Mucosa of rectum (tissue), 2 donors: Measurements from ENCODE around the gene FLNB.

ENCODE experiments used
- H3K27ac ChIP-seq, 2 donors: one replicate each; pipeline ENCODE4 v1.7.0; 2013; ENCODE audit warnings: inconsistent platforms in 2 of 2, low read depth in 2 of 2, low read length in 2 of 2
- H3K27me3 ChIP-seq, 2 donors: one replicate each; pipeline ENCODE4 v1.7.0; 2013; ENCODE audit warnings: low read length in 2 of 2; ENCODE audit not compliant: control insufficient read depth in 2 of 2, insufficient read depth in 2 of 2
- H3K36me3 ChIP-seq, 2 donors: one replicate each; pipeline ENCODE4 v1.7.0; 2013; ENCODE audit warnings: low read length in 2 of 2; ENCODE audit not compliant: control insufficient read depth in 2 of 2, insufficient read depth in 2 of 2
- H3K4me1 ChIP-seq, 2 donors: one replicate each; pipeline ENCODE4 v1.7.0; 2013; ENCODE audit warnings: low read length in 2 of 2, mild to moderate bottlenecking in 1 of 2; ENCODE audit not compliant: control insufficient read depth in 2 of 2, insufficient read depth in 2 of 2
- H3K4me3 ChIP-seq, 2 donors: one replicate each; pipeline ENCODE4 v1.7.0; 2013; ENCODE audit warnings: low read length in 2 of 2
- H3K9ac ChIP-seq, 2 donors: one replicate each; pipeline ENCODE4 v1.7.0; 2013; ENCODE audit warnings: low read length in 2 of 2, low read depth in 1 of 2, mild to moderate bottlenecking in 1 of 2
- H3K9me3 ChIP-seq, 2 donors: one replicate each; pipeline ENCODE4 v1.7.0; 2013; ENCODE audit warnings: low read length in 2 of 2; ENCODE audit not compliant: control insufficient read depth in 2 of 2
- donor health status: healthy.
- donor health status: Normal muscosa, but diverticular disease.

FLNB gene

DNA sequence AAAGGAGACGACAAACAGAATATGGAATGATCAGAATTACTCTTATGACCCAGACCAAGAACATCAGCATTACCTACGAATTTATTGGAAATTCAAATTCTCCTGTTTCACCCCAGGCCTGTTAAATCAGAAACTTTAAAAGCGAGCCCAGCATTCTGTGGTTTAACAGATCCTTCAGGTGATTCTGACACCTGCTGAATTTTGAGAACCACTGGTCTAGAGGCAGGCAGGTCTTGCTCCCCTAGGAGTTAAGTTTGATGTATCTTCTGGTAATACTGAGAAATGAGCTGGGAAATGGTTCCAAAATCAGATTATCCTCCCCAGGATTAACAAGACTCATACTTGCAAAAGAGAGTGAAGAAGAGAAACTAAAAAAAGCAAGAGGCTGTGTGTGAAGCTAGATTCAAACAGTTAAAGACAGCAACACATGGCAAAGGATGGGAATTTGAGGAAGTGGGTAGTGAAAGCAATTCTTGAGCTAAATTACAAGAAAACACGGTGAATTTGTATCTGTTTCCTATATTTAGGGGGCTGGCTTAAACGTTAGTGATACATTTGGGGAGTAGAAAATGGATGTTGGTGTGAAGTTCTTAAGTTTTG, 66.0 kb downstream of the FLNB start:
- peaks cover 7 to 14% of the 10 kb centered on the region in 2 donors for H3K4me1 ChIP-seq
- no peaks in the 10 kb centered on the region for H3K27me3 ChIP-seq
- peaks cover 24% of the 10 kb centered on the region in 2 donors for H3K36me3 ChIP-seq
- no peak overlapping the region for H3K4me3 ChIP-seq
- H3K9ac ChIP-seq: no peak overlapping the region
- no peak overlapping the region for H3K27ac ChIP-seq
- no peaks in the 10 kb centered on the region for H3K9me3 ChIP-seq

- Histone ChIP-seq H3K9me3 (no peaks in the 10 kb centered on the region), H3K9ac (no peak overlapping the region), H3K36me3 (peaks cover 30 to 31% of the 10 kb centered on the region in 2 donors), H3K4me3 (no peak overlapping the region), H3K4me1 (peaks cover 7 to 14% of the 10 kb centered on the region in 2 donors), H3K27ac (no peak overlapping the region), H3K27me3 (no peaks in the 10 kb centered on the region)
Observed at GRCh38 chr3:58074997-58075396, 66.8 kb downstream of the FLNB start.

DNA sequence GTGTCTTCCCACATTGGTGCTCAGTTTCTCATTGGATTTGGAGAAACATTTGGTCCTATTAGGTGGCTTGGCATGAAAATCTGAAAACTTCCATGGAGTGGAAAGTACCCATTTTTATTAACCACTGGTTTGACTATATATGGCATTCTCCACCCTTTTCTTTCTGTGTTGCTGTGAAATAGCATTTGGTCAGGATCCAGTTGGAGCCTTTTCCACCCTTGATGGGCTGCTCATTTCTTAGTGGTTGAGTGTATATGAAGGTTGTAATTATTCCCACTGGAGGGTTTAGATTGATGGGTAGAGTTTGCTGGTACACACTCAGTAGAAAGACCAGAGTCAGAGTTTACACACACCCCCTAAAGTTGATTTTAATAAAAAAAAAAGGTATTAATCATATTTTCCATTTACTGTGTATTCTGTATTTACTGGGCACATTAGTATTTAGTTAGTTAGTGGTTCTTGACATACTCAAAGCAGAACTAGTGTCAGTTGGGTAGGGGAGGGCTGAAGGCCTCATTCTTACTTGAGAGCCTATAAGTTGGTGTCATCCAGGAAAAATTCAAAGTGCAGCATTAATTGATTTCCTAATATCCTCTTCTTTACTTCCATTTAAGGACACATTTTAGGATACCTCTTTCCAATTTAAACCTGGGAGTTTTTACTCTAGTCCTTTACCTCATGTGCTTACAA, 69.5 kb downstream of the FLNB start:
- H3K4me1 ChIP-seq: peaks cover 3 to 8% of the 10 kb centered on the region in 2 donors

GRCh38 chr3:58078610-58079009, 70.4 kb downstream of the FLNB start:
- H3K4me1 ChIP-seq: peaks cover 0 to 5% of the 10 kb centered on the region in 2 donors
- no peak overlapping the region for H3K27ac ChIP-seq

More for the DNA sequence above, 69.5 kb downstream of the FLNB start:
- H3K36me3 ChIP-seq: peaks cover 46 to 47% of the 10 kb centered on the region in 2 donors
- no peaks in the 10 kb centered on the region for H3K27me3 ChIP-seq
- no peak overlapping the region for H3K27ac ChIP-seq
- no peak overlapping the region for H3K4me3 ChIP-seq
- H3K9me3 ChIP-seq: no peaks in the 10 kb centered on the region
- H3K9ac ChIP-seq: no peak overlapping the region

DNA sequence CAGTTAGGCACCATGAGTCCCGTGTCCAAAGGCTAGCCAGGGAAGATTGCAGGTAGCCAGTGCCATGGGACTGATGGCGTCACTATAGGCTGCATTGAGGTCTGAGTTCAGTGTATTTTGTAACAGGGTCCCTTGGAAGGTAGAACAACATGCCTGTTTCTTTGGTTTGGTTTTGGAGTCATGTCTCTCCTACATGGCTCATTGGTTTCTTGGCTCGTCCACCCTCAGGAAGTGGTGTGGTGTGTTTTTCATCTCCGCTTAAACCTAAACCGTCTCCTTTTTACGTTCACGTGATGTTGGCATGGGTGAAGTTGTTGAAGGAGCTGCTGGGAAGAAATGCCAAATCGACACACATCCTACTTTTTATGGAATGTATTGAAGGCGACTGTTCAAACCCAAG, 71.6 kb downstream of the FLNB start:
- H3K9me3 ChIP-seq: no peaks in the 10 kb centered on the region
- H3K4me3 ChIP-seq: no peak overlapping the region
- H3K4me1 ChIP-seq: peaks cover 0 to 2% of the 10 kb centered on the region in 2 donors
- H3K36me3 ChIP-seq: peaks cover 49 to 53% of the 10 kb centered on the region in 2 donors
- H3K27ac ChIP-seq: no peak overlapping the region
- no peak overlapping the region for H3K9ac ChIP-seq
- H3K27me3 ChIP-seq: no peaks in the 10 kb centered on the region

More at GRCh38 chr3:58078610-58079009, 70.4 kb downstream of the FLNB start:
- H3K27me3 ChIP-seq: no peaks in the 10 kb centered on the region
- no peak overlapping the region for H3K9ac ChIP-seq
- peaks cover 48 to 49% of the 10 kb centered on the region in 2 donors for H3K36me3 ChIP-seq
- no peaks in the 10 kb centered on the region for H3K9me3 ChIP-seq
- no peak overlapping the region for H3K4me3 ChIP-seq

DNA sequence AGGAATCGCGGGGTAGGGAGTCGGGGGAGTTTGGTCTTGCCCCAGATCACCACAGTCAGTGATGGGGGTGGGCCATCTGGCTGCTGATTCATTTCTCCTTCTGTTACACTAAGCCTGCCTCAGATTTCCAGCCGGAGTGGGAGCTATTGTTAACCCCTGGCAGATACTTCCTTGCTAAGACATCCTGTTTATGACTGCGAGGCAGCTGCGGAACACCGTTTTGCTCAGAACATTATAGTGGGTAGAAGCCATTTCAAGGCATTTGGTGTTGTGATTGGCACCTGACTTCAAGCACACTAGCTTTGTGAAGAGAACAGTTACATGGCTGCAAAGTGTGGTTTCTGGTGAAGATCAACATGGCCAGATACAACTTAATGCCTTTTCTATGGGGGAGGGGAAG, 73.8 kb downstream of the FLNB start:
- Histone ChIP-seq H3K36me3 (peaks cover 50% of the 10 kb centered on the region in 2 donors), H3K4me3 (peak overlapping the region in 1 of 2 donors; percentile 20), H3K9ac (no peak overlapping the region), H3K27me3 (no peaks in the 10 kb centered on the region), H3K4me1 (peaks cover 0 to 2% of the 10 kb centered on the region in 2 donors), H3K27ac (peak overlapping the region in 1 of 2 donors; percentile 4), H3K9me3 (no peaks in the 10 kb centered on the region)

DNA sequence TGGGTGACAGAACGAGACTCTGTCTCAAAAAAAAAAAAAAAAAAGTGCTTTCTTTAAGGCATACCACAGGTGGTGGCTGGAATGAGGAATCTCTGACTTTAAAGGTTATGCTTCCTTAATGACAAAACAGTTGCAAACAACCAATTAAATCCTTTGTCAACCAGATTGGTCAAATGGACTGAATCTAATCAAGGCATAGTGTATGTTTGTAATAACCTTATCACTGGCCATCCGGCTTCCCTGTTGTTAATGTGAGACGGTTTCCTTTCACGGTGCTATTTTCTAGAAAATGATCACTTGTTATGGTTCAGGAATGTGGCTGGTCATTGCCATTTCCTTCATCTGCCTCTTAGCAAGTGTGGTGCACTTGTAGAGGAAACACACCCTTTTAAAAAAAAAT, 75.9 kb downstream of the FLNB start:
- Histone ChIP-seq H3K27me3 (no peaks in the 10 kb centered on the region), H3K4me3 (no peak overlapping the region), H3K27ac (no peak overlapping the region), H3K4me1 (peaks cover 0 to 2% of the 10 kb centered on the region in 2 donors), H3K9ac (no peak overlapping the region), H3K9me3 (no peaks in the 10 kb centered on the region), H3K36me3 (peaks cover 38 to 47% of the 10 kb centered on the region in 2 donors)

GRCh38 chr3:58084788-58085543, 76.7 kb downstream of the FLNB start:
- Histone ChIP-seq H3K4me1 (peaks cover 0 to 2% of the 10 kb centered on the region in 2 donors), H3K9me3 (no peaks in the 10 kb centered on the region), H3K4me3 (no peak overlapping the region), H3K27me3 (no peaks in the 10 kb centered on the region), H3K36me3 (peaks cover 33 to 40% of the 10 kb centered on the region in 2 donors), H3K9ac (no peak overlapping the region), H3K27ac (no peak overlapping the region)

DNA sequence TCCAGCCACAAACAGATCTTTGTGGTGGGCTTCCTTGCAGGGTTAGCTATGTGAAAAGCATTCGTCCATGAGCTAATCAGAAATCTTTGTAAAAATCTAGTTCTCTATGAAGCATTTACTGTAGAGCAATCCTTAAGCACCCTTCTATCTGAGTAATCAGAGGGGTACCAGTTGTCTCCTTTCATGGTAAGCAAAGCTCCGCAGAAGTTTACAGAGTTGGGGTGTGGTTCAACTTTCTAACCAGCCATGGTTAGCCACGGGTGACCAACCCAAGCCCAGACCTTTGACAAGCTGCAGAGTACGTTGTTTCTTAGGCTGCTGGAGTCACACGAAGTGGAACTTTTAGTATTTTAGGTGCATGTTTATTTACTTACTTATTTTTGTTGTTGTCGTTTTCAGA, 77.4 kb downstream of the FLNB start:
- H3K27ac ChIP-seq: no peak overlapping the region
- peaks cover 0 to 2% of the 10 kb centered on the region in 2 donors for H3K4me1 ChIP-seq
- no peak overlapping the region for H3K9ac ChIP-seq
- H3K27me3 ChIP-seq: no peaks in the 10 kb centered on the region
- H3K4me3 ChIP-seq: no peak overlapping the region
- peaks cover 29 to 43% of the 10 kb centered on the region in 2 donors for H3K36me3 ChIP-seq
- H3K9me3 ChIP-seq: no peaks in the 10 kb centered on the region

GRCh38 chr3:58088501-58088900, 80.3 kb downstream of the FLNB start:
- H3K9ac ChIP-seq: no peak overlapping the region
- no peaks in the 10 kb centered on the region for H3K27me3 ChIP-seq
- no peaks in the 10 kb centered on the region for H3K9me3 ChIP-seq
- no peak overlapping the region for H3K27ac ChIP-seq
- no peaks in the 10 kb centered on the region for H3K4me1 ChIP-seq
- peaks cover 22 to 35% of the 10 kb centered on the region in 2 donors for H3K36me3 ChIP-seq
- H3K4me3 ChIP-seq: no peak overlapping the region
